Testis (tissue), 3 donors: ENCODE results near the gene TRIM14. TPM values are rescaled to one million over a fixed set of nuclear protein-coding genes. Genes with fewer than 3 reads are reported as not detected.

ENCODE experiments used
- DNase-seq: peaks from one replicate; pipeline ENCODE4 v3.0.0-alpha.2; 2019
- H3K27ac ChIP-seq, 2 donors: fragments of 200-600 bp; sonication (generic); one replicate each; pipeline ENCODE4 v1.5.1; 2019
- H3K27me3 ChIP-seq: fragments of 200-600 bp; sonication (generic); one replicate; pipeline ENCODE4 v1.5.1; 2019
- H3K36me3 ChIP-seq: fragments of 200-600 bp; sonication (generic); one replicate; pipeline ENCODE4 v1.5.1; 2017; ENCODE audit warnings: low read depth; ENCODE audit errors: missing control alignments
- H3K4me1 ChIP-seq: fragments of 200-600 bp; sonication (generic); one replicate; pipeline ENCODE4 v1.5.1; 2019
- H3K4me3 ChIP-seq, 2 donors: fragments of 200-600 bp; sonication (generic); one replicate each; pipeline ENCODE4 v1.5.1; 2017 to 2019
- H3K9me3 ChIP-seq: fragments of 200-600 bp; sonication (generic); one replicate; pipeline ENCODE4 v1.5.1; 2017
- CTCF ChIP-seq, 3 experiments: fragments of 450-650 bp in 2 of 3; fragments of 200-600 bp in 1 of 3; sonication (generic) in 1 of 3; IDR thresholded peaks; one replicate each; pipeline ENCODE4 v1.5.1; 2016 to 2019; ENCODE audit warnings: antibody characterized with exemption in 3 of 3, mild to moderate bottlenecking in 2 of 3, moderate library complexity in 1 of 3
- POLR2A ChIP-seq: fragments of 450-650 bp; IDR thresholded peaks from one replicate; pipeline ENCODE4 v1.6.1; 2017; ENCODE audit warnings: antibody characterized with exemption, mild to moderate bottlenecking, moderate library complexity
- WGBS, 2 donors: methylation state at CpG; one replicate each; pipeline ENCODE4 v1.1.5; 2018; 5-methylcytosine and 5-hydroxymethylcytosine counted together
- intact Hi-C: fragments of 100-400 bp; cut with DNase I; formaldehyde crosslinking; loops from one replicate; pipeline ENCODE4 v1.15.1; 2023; ENCODE audit warnings: low total_unique reads
- polyA plus RNA-seq: library from polyadenylated mRNA; stranded (reverse); fragments of 350-450 nt; fragmentation: Illumina TruSeq; extraction: RNeasy Lipid Tissue Mini Kit (QIAGEN cat#74804); gene quantifications from one replicate; pipeline ENCODE4 v1.2.3, GENCODE V29; 2014; ENCODE audit warnings: low read depth, low replicate concordance; ENCODE audit not compliant: insufficient read depth
- total RNA-seq, 2 donors: library from RNA; depleted of rRNA; stranded (reverse); fragments of >200 nt; gene quantifications; one replicate each; pipeline ENCODE4 v1.2.3, GENCODE V29; 2016

Gene TRIM14
- total and polyA plus RNA-seq, 3 donors from 2014 or later, result 17.3 to 21.3 (median 19.6) TPM

GRCh38 chr9:98075332-98075805 lies 43.7 kb downstream of the TRIM14 start:
- DNase-seq, result peak; percentile 24
- intact Hi-C loops, result no loop called here
- WGBS, 2 donors, result 57 to 61% methylated on average over 6 of the region's 6 CpGs

GRCh38 chr9:98074115-98074990 lies 44.7 kb downstream of the TRIM14 start:
- intact Hi-C loops, result loop anchor here (5.0 kb wide), 1 partner anchor 188 kb away; no protein-coding TSS in a partner anchor

More at GRCh38 chr9:98075332-98075805, 43.7 kb downstream of the TRIM14 start:
- Histone ChIP-seq H3K4me3 (no peak overlapping the region), H3K27ac (no peak overlapping the region), H3K36me3 (no peaks in the 10 kb centered on the region), H3K27me3 (no peaks in the 10 kb centered on the region), H3K4me1 (peaks cover 5% of the 10 kb centered on the region), H3K9me3 (no peaks in the 10 kb centered on the region)
- TF ChIP-seq POLR2A, result no peak
- TF ChIP-seq CTCF (IDR thresholded peaks at IDR 0.05), result no peak

DNA sequence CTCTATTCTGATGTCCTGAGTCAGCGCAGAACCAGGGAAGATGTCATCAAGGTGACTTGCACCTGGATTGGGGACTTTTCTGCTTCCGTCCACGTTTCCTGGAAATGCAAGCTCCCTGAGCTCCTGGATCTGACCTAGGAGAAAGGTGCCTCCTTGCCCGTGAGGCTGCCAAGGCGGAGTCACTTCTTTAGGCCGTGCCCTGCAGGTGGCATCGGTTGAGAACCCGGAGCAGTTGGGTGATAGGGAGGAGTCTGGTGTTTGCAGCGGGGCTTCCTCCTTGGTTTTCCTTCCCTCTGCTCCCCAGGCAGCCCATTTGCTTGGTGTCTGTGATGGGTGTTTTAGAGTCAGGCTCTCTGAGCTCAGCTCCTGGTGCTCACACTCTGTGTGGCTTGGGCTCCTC lies 47.3 kb downstream of the TRIM14 start:
- TF ChIP-seq CTCF (IDR thresholded peaks at IDR 0.05) (no peak), POLR2A (no peak)
- H3K4me3 ChIP-seq, result no peak overlapping the region
- no peaks in the 10 kb centered on the region for H3K9me3 ChIP-seq
- peaks cover 5% of the 10 kb centered on the region for H3K4me1 ChIP-seq
- no peak for DNase-seq
- H3K27me3 ChIP-seq, result no peaks in the 10 kb centered on the region
- intact Hi-C loops, result loop anchor here (5.0 kb wide), 1 partner anchor 191 kb away; no protein-coding TSS in a partner anchor
- 79 to 94% methylated on average over 9 of the region's 9 CpGs for WGBS, 2 donors
- no peaks in the 10 kb centered on the region for H3K36me3 ChIP-seq
- no peak overlapping the region for H3K27ac ChIP-seq

More at GRCh38 chr9:98074115-98074990, 44.7 kb downstream of the TRIM14 start:
- Histone ChIP-seq H3K36me3 (no peaks in the 10 kb centered on the region), H3K4me3 (no peak overlapping the region), H3K27ac (no peak overlapping the region), H3K27me3 (no peaks in the 10 kb centered on the region), H3K4me1 (peaks cover 5% of the 10 kb centered on the region), H3K9me3 (no peaks in the 10 kb centered on the region)
- DNase-seq, result peak; percentile 72
- TF ChIP-seq CTCF (IDR thresholded peaks at IDR 0.05), result peak; percentile 51 to 97 (median 89)
- no peak for TF ChIP-seq POLR2A
- 23 to 25% methylated on average over 11 to 13 of the region's 13 CpGs for WGBS, 2 donors

- H3K27ac ChIP-seq, result no peak overlapping the region
- WGBS, 2 donors, result 93 to 96% methylated on average over 7 of the region's 7 CpGs
Observed at GRCh38 chr9:98070704-98071103, 48.3 kb downstream of the TRIM14 start.

More at GRCh38 chr9:98070704-98071103, 48.3 kb downstream of the TRIM14 start:
- Histone ChIP-seq H3K4me1 (peaks cover 5% of the 10 kb centered on the region), H3K36me3 (no peaks in the 10 kb centered on the region), H3K9me3 (no peaks in the 10 kb centered on the region), H3K4me3 (no peak overlapping the region), H3K27me3 (no peaks in the 10 kb centered on the region)
- no peak for TF ChIP-seq POLR2A
- TF ChIP-seq CTCF (IDR thresholded peaks at IDR 0.05), result no peak
- no peak for DNase-seq
- intact Hi-C loops, result loop anchor here (5.0 kb wide), 1 partner anchor 192 kb away; no protein-coding TSS in a partner anchor
